ENCODE measurements around the gene ADARB2. TPM values are rescaled to one million over a fixed set of nuclear protein-coding genes. Genes with fewer than 3 reads are reported as not detected.

Gene ADARB2
- total and polyA plus RNA-seq, 7 donors, result 0.05 to 0.39 (median 0.15) TPM; not detected in 2

DNA sequence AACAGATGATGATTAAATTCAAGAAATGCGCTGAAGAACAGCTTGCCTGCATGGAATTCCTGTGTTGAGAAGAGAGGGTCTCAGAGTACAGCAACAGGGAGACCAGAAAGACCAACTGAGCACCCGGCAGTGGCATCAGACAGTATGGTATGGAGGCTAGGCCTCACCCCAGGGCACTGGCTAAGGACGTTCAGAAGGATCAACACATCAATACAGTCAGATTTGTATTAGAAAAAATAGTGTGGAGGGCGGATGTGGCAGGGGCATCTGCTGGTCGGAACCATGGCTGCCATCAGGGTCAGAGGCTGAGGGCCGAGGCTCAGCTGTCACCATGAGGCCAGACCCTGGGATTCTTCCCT lies 142.1 kb downstream of the ADARB2 start:
- TF ChIP-seq, protein P1, sequence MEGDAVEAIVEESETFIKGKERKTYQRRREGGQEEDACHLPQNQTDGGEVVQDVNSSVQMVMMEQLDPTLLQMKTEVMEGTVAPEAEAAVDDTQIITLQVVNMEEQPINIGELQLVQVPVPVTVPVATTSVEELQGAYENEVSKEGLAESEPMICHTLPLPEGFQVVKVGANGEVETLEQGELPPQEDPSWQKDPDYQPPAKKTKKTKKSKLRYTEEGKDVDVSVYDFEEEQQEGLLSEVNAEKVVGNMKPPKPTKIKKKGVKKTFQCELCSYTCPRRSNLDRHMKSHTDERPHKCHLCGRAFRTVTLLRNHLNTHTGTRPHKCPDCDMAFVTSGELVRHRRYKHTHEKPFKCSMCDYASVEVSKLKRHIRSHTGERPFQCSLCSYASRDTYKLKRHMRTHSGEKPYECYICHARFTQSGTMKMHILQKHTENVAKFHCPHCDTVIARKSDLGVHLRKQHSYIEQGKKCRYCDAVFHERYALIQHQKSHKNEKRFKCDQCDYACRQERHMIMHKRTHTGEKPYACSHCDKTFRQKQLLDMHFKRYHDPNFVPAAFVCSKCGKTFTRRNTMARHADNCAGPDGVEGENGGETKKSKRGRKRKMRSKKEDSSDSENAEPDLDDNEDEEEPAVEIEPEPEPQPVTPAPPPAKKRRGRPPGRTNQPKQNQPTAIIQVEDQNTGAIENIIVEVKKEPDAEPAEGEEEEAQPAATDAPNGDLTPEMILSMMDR (IDR thresholded peaks at IDR 0.05), result no peak
- peaks cover 0 to 1% (median 0%) of the 10 kb centered on the region in 3 donors for H3K27me3 ChIP-seq (ENCODE audit: insufficient read depth in 3 of 3, low read length in 2 of 3)
- H3K9me3 ChIP-seq, result no peaks in the 10 kb centered on the region
- intact Hi-C loops (cut with DNase I), result no loop called here
- no peak for DNase-seq
- no peak overlapping the region for H3K27ac ChIP-seq
- H3K36me3 ChIP-seq (ENCODE audit: insufficient read depth in 1 of 2, low read depth in 1 of 2), result no peaks in the 10 kb centered on the region
- 80 to 85% (median 81%) methylated on average over 6 of the region's 6 CpGs for WGBS, 3 donors
- no peak overlapping the region for H3K4me3 ChIP-seq
- ATAC-seq, result no peak
- no peaks in the 10 kb centered on the region for H3K4me1 ChIP-seq

DNA sequence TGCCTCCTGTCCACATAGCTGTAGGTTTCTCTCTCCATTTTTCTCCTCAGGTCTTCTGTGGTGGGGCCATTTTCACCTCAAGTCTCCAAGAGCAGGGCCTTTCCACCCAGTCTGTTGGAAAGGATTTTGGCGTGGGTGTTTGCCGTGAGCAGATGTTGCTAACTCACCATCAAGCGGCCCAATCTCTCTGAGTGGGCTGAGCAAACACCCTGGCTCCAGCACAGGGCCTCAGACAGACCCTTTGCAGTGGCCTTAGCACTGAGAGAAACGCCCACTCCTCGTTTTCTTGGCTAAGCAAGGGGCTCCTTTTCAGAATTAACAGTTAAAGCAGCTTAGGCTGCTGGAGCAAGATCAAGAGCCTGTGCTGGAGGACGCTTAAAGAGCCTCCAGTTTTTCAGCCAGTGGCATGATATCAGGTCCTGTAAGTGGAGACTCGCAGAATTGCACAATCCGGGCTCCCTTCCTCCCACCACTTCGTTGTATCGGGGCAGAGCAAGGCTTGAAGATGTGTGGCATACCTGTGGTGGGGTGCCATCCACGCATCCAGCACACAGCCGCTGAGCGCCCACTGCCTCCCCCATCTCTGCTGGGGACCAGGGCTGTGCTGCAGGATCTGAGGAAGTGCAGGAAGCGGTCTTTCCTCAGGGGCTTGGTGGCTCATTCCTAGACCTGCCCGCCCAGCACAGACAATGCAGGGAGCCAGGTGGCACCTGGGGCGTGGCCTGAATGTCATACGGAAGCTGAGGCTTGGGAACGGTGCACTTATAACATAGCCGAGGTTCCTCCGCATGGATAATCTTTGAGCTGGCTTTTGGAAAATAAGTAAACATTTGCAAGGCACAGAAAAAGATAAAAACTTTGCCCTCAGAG lies 142.7 kb downstream of the ADARB2 start:
- Histone ChIP-seq H3K27ac (no peak overlapping the region), H3K4me3 (no peak overlapping the region), H3K36me3 (ENCODE audit: insufficient read depth in 1 of 2, low read depth in 1 of 2) (no peaks in the 10 kb centered on the region), H3K4me1 (no peaks in the 10 kb centered on the region), H3K9me3 (no peaks in the 10 kb centered on the region), H3K27me3 (ENCODE audit: insufficient read depth in 3 of 3, low read length in 2 of 3) (peaks cover 0 to under 1% (median 0%) of the 10 kb centered on the region in 3 donors)
- 61 to 63% (median 62%) methylated on average over 20 of the region's 20 CpGs for WGBS, 3 donors
- TF ChIP-seq, protein P1 (IDR thresholded peaks at IDR 0.05), result no peak
- no peak for DNase-seq
- no peak for ATAC-seq
- intact Hi-C loops (cut with DNase I), result no loop called here

DNA sequence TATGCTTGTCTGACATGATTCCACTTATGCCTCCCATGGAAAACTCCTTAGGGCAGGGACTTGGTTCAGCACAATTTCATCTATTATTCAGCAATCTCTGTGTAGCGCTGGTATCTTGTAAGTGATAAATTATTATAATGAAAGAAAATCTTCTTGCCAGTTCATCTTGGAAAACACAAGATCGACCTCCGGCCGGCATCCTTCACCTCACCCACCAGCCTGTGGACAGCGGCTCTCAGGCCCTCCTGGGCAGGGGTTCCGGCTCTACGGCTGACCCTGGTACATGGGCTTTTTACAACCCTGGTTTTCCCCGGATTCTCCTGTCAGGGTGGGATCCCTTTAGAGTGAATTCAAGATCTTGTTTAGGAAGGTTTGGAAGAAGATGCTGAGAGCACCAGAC lies 145.6 kb downstream of the ADARB2 start:
- intact Hi-C loops (cut with DNase I), result no loop called here
- DNase-seq (no peak), ATAC-seq (no peak)
- Histone ChIP-seq H3K27me3 (ENCODE audit: insufficient read depth in 3 of 3, low read length in 2 of 3) (no peaks in the 10 kb centered on the region), H3K4me1 (no peaks in the 10 kb centered on the region), H3K36me3 (ENCODE audit: insufficient read depth in 1 of 2, low read depth in 1 of 2) (no peaks in the 10 kb centered on the region), H3K9me3 (no peaks in the 10 kb centered on the region), H3K4me3 (no peak overlapping the region), H3K27ac (no peak overlapping the region)
- TF ChIP-seq, protein P1 (IDR thresholded peaks at IDR 0.05), result no peak
- WGBS, 3 donors, result 74 to 85% (median 79%) methylated on average over 8 of the region's 8 CpGs

GRCh38 chr10:1591045-1591444 lies 146.3 kb downstream of the ADARB2 start:
- no peaks in the 10 kb centered on the region for H3K9me3 ChIP-seq

More at GRCh38 chr10:1591045-1591444, 146.3 kb downstream of the ADARB2 start:
- no peak for ATAC-seq
- DNase-seq, result no peak
- intact Hi-C loops (cut with DNase I), result no loop called here
- H3K27me3 ChIP-seq (ENCODE audit: insufficient read depth in 3 of 3, low read length in 2 of 3), result no peaks in the 10 kb centered on the region
- H3K36me3 ChIP-seq (ENCODE audit: insufficient read depth in 1 of 2, low read depth in 1 of 2), result no peaks in the 10 kb centered on the region
- H3K27ac ChIP-seq, result no peak overlapping the region
- 77 to 82% (median 80%) methylated on average over 10 to 12 of the region's 12 CpGs for WGBS, 3 donors
- no peak overlapping the region for H3K4me3 ChIP-seq
- TF ChIP-seq, protein P1 (IDR thresholded peaks at IDR 0.05), result no peak
- H3K4me1 ChIP-seq, result no peaks in the 10 kb centered on the region
